HG02763 (cell line): ENCODE results near the gene CRTAC1.

ENCODE experiments used
- ATAC-seq: cut with Tn5 transposase; IDR thresholded peaks from one replicate; pipeline ENCODE4 v1.9.1; 2021; ENCODE audit warnings: mild to moderate bottlenecking, moderate library complexity; ENCODE audit not compliant: unreplicated experiment

CRTAC1 gene

DNA sequence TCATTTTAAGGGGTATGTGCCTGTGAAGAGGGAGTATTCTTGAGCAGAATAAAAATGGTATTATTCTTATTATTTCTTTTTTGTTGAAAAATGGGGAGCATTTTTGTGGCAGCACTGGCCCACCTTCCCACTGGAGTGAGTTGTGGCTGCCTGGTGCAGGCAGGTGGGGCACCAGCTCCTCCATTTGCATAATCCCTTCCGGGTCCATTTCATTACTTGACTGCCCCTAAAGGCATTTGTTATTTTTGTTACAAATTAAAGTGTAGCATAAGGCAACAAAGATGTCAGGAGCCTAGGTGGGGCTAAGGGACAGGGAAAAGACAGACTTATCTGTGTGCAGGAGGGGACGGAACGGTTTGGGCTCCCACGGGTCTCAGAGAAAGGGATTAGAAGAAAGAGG, 154.0 kb downstream of the CRTAC1 start:
- no peak for ATAC-seq

GRCh38 chr10:97875391-97875790, 155.0 kb downstream of the CRTAC1 start:
- no peak for ATAC-seq

DNA sequence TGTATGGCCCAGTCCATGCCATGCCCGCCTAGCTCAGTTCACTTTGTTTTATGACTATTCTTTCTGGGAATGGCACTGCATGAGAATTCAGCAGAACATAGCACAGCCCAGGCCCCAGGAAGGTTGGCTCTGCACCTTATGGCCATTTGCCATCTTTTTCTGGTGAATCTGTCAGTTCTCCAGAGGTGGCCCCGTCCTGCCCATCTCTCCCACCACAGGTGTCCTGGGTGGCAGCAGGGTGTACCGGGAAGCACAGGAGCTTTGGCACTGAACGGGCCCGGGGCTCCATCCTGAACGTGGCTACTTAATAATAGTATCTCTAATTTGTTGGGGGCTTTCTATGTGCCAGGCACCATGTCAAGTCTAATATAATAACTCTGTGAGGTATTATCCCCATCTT, 156.1 kb downstream of the CRTAC1 start:
- ATAC-seq, result no peak

- ATAC-seq, result no peak
Measured at GRCh38 chr10:97873569-97873968, 156.9 kb downstream of the CRTAC1 start.

- no peak for ATAC-seq
Measured at GRCh38 chr10:97870990-97871389, 159.4 kb downstream of the CRTAC1 start.

DNA sequence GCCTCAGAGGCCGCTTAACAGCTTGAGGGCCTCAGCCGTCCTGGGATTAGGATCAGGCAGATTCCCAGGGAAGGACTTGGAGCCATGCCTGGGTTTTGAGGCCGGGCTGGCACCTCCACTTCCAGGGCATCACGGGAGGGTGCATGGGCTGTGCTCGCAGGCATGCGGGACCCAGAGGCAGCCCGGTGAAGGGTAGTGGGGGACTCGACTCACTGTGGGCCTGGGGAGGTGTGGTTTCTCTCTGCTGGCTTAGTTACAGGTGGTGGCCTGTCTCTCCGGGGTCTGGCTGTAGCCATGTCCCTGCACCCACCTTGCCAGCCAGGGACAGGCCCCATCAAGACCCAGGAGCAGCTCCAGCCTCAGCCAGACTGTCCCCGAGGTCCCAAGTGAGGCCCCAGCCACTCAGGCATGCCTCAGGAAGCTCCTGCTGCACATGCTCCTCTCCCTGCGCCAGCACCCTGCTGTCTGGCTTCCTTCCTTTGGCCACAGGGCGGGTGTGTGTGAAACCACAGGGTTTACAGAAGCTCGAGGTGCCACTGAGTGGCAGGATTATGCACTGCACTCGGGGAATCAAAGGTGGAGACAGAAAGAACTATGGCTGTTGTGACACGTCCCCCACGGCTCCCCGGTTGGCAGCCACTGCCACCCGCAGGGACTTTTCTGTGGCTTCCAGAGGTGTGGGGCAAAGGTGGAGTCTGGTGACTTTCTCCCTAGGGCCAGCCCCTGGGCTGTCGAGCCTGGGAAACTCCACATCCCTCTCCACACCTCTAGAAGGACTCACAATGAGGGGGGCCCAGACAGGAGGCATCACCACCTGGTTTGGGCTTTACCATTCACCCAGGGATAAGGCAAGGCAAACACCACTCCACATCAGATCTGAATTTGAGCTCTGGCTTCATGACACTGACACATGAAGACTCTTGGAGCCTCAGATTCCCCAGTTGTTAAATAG, 161.1 kb downstream of the CRTAC1 start:
- ATAC-seq, result peak; percentile 71

GRCh38 chr10:97868134-97868685, 162.2 kb downstream of the CRTAC1 start:
- no peak for ATAC-seq

- ATAC-seq, result no peak
Measured at GRCh38 chr10:97867220-97867800, 163.1 kb downstream of the CRTAC1 start.

DNA sequence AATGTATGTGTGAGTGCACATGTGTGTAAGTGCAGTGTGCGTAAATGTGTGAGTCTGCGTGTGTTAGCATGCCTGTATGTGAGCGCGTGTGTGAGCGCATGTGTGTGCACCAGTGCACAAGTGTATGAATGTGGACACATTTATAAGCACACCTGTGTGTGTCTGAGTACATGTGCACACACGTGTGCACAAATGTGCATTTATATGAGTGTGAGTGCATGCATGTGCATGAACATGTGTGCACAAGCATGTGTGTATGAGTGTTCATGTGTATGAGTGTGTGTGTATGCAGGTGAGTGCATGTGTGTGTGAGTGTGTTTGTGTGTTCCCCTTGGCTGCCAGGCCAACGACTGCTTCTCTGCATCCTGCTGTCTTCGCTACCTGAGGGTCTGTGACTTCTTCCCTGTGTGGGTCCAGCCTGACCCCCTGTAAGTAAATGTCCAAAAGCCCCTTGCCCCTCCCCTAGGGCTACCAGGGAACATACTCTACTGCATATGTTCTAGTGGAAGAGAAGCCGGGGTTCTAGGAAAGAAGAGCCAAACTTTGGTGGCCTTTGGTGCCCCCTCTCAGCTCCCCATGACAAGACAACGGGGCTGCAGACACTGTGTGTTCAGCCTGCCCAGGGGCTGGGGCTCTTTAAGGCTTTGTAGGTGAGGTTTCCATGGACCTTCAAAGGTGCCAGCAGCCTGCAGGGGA, 163.7 kb downstream of the CRTAC1 start:
- ATAC-seq, result no peak

GRCh38 chr10:97865488-97865887, 164.9 kb downstream of the CRTAC1 start:
- ATAC-seq, result no peak

- no peak for ATAC-seq
Measured at GRCh38 chr10:97863808-97864207, 166.6 kb downstream of the CRTAC1 start.

- ATAC-seq, result no peak
Measured at GRCh38 chr10:97861924-97862323, 168.5 kb downstream of the CRTAC1 start.

DNA sequence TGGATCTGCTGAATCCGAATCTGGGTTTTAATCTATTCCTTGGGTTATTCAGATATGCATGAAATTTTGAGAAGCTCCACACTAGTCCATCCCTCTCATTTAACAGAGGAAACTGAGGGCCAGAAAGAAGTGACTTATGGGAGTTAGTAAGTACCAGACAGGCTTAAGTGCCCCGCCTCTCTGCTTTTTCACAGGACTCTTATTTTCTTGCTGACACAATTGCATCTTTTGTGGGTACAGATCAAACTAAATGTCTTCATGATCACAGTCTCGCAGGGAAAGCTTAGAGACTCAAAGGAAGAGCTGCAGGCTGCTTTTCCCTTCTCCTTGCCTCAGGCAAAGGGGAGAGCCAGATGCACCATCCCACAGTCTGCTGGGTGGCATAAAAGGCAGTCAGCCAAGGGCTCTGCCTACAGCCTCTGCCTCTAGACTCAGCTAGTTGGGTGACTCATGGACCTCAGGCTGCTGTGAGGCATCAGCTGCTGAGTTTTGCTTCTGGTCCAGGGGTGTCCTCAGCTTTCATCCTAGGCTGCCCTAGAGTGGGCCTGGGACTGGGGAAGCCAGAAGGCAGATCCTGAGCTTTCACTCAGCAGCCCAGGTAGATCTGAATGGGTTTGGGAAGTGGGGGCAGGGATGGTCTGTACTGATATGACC, 169.2 kb downstream of the CRTAC1 start:
- ATAC-seq, result no peak

GRCh38 chr10:97858001-97858439, 172.4 kb downstream of the CRTAC1 start:
- no peak for ATAC-seq

DNA sequence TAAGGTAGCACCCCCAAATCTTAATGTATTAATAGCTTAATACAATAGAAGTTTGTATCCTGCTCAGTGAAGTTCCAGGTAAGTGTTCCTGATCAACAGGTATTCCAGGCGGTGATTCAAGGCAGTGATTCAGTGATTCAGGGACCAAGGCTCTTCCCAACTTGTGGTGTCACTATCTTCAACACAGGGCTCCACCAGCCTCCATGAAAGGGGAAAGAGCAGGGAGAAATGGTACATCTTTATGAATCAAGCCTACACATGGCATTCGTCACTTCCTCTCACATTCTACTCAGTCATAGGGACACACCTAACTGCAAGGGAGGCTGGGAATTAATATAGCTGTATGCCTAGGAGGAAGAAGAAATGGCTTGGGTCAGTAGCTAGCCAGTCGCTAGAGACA, 175.7 kb downstream of the CRTAC1 start:
- ATAC-seq, result no peak

GRCh38 chr10:97852840-97853405, 177.5 kb downstream of the CRTAC1 start:
- no peak for ATAC-seq

DNA sequence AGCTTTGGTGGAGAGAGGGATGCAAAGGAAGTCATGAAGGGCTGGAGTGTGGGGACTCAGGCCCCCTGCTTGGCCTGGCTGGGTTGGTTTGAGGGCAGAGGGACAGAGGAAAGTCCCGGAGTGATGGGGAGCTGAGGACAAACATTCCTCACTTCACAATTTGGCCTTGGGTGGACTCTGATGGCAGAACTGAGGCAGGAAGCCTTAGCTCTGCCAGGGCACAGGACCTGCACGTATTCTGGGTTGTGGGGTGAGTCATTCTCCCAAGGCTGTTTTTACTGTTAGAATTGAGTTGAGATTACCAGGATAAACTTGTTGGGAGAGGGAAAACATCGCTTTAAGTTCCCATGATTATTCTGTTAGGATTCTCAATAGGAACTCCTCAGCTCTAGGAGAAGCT, 178.1 kb downstream of the CRTAC1 start:
- ATAC-seq, result no peak

DNA sequence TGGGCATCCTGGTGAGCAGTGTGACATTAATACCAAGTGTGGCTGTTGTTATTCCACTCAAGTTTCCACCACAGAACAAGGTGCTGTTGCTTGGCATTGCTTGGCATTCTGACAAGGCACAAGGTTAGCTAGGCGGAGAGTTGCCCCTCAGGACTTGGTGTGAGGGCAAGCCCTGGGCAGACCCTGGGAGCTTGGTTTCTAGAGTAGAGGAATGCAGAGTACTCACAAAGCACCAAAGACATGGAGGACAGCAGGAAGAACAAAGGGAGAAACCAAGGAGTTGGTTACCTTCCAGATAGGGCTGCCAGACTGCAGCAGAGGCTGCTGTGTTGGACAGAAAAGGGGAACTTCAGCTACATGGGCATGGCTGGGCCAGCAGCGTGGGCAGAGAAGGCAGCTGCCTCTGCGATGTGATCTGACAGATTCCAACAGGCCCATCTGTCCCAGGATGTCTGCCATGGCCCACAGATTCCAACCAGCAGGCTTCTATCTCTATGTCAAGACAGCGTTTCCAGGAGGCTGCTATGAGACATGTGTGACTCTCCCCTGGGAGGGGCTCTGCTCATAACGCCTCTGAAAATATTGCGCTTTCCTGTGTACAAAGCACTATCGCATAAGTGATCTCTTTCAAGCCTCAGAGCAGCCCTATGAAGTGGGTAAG, 178.9 kb downstream of the CRTAC1 start:
- no peak for ATAC-seq

DNA sequence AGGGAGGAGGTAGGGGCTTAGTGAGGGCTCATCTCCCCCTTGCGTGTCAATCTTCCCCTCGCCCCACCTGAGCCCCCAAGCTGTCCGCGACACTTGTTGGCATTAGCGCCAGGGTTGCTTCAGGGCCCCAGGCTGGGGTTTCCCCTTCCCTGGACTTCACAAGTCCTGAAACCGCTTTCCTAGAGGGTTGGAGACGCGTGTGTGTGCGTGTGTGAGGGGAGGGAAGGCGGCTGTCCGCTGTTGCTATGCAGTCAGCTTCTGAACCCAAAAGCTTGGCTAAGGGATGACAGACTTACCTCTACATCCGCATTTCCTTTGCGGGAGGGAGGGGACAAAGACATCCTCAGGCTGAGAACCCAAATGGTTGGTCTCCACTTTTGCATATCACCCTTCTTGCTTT, 180.0 kb downstream of the CRTAC1 start:
- no peak for ATAC-seq
